ENCODE measurements around the gene PCMTD2.
A peak's percentile ranks its signal among the peaks of the same experiment; 100 is the strongest.

Gene PCMTD2

GRCh38 chr20:64255361-64256281, at the start of gene PCMTD2:
PCMTD2 (plus strand) TSS chr20:64255748; CDS start chr20:64259966, 4,218 bp downstream.
- H3K27ac ChIP-seq, result peak within 1 kb of the TSS; percentile 88
- peak within 1 kb of the TSS; percentile 97 for H3K4me2 ChIP-seq
- TF ChIP-seq Cebpa-rat (IDR thresholded peaks at IDR 0.05), result no peak
- H3K4me1 ChIP-seq, result peaks cover 42% of the 10 kb centered on the region
- H3K9me3 ChIP-seq, result no peaks in the 10 kb centered on the region
- peak within 1 kb of the TSS; percentile 81 for H3K4me3 ChIP-seq
- peak within 1 kb of the TSS; percentile 91 for H3K9ac ChIP-seq
- no peaks in the 10 kb centered on the region for H3K27me3 ChIP-seq
- H3K36me3 ChIP-seq, result peaks cover 8% of the 10 kb centered on the region
- H4K20me1 ChIP-seq, result peaks cover 38% of the 10 kb centered on the region

- H3K9me3 ChIP-seq, result peaks cover 6% of the 10 kb centered on the region; the same call in 1 of the 2 replicates
- H3K4me1 ChIP-seq, result peaks cover 29% of the 10 kb centered on the region
- no peaks in the 10 kb centered on the region for H3K27me3 ChIP-seq
- no peaks in the 10 kb centered on the region for H3K36me3 ChIP-seq
- H4K20me1 ChIP-seq, result no peaks in the 10 kb centered on the region
- no peak overlapping the region for H3K9ac ChIP-seq
- H3K4me2 ChIP-seq, result no peak overlapping the region
- no peak overlapping the region for H3K4me3 ChIP-seq
- no peak for TF ChIP-seq Cebpa-rat (IDR thresholded peaks at IDR 0.05)
- no peak overlapping the region for H3K27ac ChIP-seq
Measured at GRCh38 chr20:64206614-64207013, 48.9 kb upstream of the PCMTD2 start.

DNA sequence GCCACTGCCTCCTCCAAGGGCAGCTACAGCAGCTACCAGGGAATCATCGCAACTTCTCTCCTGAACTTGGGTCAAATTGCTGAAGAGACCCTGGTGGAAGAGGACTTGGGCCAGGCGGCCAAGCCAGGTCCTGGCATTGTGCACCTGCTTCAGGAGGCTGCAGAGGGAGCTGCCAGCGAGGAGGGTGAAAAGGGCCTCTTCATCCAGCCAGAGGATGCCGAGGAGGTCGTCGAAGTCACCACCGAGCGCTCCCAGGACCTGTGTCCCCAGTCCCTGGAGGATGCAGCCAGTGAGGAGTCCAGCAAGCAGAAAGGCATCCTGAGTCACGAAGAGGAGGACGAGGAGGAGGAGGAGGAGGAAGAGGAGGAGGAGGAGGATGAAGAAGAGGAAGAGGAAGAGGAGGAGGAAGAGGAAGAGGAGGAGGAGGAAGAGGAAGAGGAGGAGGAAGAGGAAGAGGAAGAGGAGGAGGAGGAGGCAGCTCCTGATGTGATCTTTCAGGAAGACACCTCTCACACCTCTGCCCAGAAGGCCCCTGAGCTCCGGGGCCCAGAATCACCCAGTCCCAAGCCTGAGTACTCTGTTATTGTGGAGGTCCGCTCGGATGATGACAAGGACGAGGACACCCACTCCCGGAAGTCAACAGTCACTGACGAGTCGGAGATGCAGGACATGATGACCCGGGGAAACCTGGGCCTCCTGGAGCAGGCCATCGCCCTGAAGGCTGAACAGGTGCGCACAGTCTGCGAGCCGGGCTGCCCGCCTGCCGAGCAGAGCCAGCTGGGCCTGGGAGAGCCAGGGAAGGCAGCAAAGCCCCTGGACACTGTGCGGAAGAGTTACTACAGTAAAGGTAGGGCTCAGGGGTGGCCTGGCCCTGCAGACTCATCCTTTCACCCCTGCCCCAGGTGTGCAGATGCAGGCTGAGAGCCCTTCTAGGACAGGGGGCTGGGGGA, 47.6 kb upstream of the PCMTD2 start:
- Histone ChIP-seq H3K36me3 (no peaks in the 10 kb centered on the region), H4K20me1 (no peaks in the 10 kb centered on the region), H3K9me3 (no peaks in the 10 kb centered on the region), H3K27me3 (no peaks in the 10 kb centered on the region), H3K27ac (no peak overlapping the region), H3K9ac (no peak overlapping the region), H3K4me1 (peaks cover 41% of the 10 kb centered on the region), H3K4me2 (no peak overlapping the region), H3K4me3 (no peak overlapping the region)
- no peak for TF ChIP-seq Cebpa-rat (IDR thresholded peaks at IDR 0.05)

DNA sequence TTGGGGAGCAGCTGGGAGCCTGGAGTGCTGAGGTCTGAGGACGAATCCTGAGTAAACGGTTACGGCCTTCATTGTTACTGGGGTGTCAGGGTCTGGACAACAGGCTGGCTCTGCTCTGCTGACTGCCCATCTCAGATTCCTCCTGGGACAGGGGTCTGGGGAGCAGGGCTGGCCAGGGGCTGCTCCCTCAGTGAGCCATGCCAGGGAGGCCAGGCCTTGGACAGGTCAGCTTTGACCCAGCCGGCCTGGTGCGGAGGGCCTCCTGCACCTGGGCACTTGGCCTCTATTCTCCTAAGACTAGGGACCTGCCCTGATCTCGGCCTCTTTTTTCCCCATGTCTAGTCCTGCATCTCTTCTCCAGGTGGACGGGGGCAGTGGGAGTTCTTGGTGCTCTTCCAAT, 46.4 kb upstream of the PCMTD2 start:
- Histone ChIP-seq H3K4me3 (no peak overlapping the region), H3K9me3 (no peaks in the 10 kb centered on the region), H3K4me1 (peaks cover 53% of the 10 kb centered on the region), H3K27me3 (no peaks in the 10 kb centered on the region), H3K27ac (no peak overlapping the region), H3K36me3 (no peaks in the 10 kb centered on the region), H3K4me2 (no peak overlapping the region), H4K20me1 (no peaks in the 10 kb centered on the region), H3K9ac (no peak overlapping the region)
- no peak for TF ChIP-seq Cebpa-rat (IDR thresholded peaks at IDR 0.05)

GRCh38 chr20:64210656-64211369, 44.7 kb upstream of the PCMTD2 start:
- Histone ChIP-seq H3K4me1 (peaks cover 59% of the 10 kb centered on the region), H3K27me3 (no peaks in the 10 kb centered on the region), H3K36me3 (no peaks in the 10 kb centered on the region), H4K20me1 (no peaks in the 10 kb centered on the region), H3K9ac (no peak overlapping the region), H3K4me2 (peak overlapping the region; percentile 42), H3K9me3 (no peaks in the 10 kb centered on the region), H3K4me3 (no peak overlapping the region), H3K27ac (peak overlapping the region; percentile 46; the same call in 1 of the 2 replicates)
- no peak for TF ChIP-seq Cebpa-rat (IDR thresholded peaks at IDR 0.05)

GRCh38 chr20:64211874-64212658, 43.5 kb upstream of the PCMTD2 start:
- H3K27me3 ChIP-seq, result no peaks in the 10 kb centered on the region

DNA sequence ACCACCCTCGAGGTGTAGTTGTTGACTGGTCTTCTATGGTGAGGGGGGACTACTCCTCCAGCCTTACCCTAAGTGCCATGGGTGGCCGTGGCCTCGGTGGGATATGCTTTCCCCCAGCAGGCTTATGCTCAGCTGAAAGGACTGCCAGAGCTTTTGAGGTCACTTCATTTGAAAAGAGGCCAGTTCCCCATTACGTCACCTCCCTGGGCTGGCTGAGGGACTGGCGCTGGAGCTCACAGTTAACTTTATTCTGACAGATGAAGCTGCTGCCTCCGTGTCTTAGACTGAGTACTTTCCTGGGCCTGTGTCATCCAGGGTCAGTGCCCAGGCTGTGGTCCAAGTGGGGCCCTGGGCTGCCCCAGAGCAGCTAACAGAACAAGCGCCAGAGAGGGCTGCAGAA, 42.8 kb upstream of the PCMTD2 start:
- Histone ChIP-seq H3K27ac (no peak overlapping the region), H3K4me3 (no peak overlapping the region), H3K4me1 (peaks cover 74% of the 10 kb centered on the region), H3K9ac (0 out of 2 replicates have a peak overlapping the region, but pooled peaks have one; percentile 12), H3K27me3 (no peaks in the 10 kb centered on the region), H4K20me1 (no peaks in the 10 kb centered on the region), H3K4me2 (peak overlapping the region; percentile 77), H3K36me3 (no peaks in the 10 kb centered on the region), H3K9me3 (no peaks in the 10 kb centered on the region)
- TF ChIP-seq Cebpa-rat (IDR thresholded peaks at IDR 0.05), result no peak

More at GRCh38 chr20:64211874-64212658, 43.5 kb upstream of the PCMTD2 start:
- H3K9me3 ChIP-seq, result no peaks in the 10 kb centered on the region
- no peaks in the 10 kb centered on the region for H4K20me1 ChIP-seq
- no peak overlapping the region for H3K27ac ChIP-seq
- no peak overlapping the region for H3K4me3 ChIP-seq
- peak overlapping the region; percentile 77 for H3K4me2 ChIP-seq
- H3K9ac ChIP-seq, result 0 out of 2 replicates have a peak overlapping the region, but pooled peaks have one; percentile 12
- no peak for TF ChIP-seq Cebpa-rat (IDR thresholded peaks at IDR 0.05)
- peaks cover 67% of the 10 kb centered on the region for H3K4me1 ChIP-seq
- H3K36me3 ChIP-seq, result no peaks in the 10 kb centered on the region

DNA sequence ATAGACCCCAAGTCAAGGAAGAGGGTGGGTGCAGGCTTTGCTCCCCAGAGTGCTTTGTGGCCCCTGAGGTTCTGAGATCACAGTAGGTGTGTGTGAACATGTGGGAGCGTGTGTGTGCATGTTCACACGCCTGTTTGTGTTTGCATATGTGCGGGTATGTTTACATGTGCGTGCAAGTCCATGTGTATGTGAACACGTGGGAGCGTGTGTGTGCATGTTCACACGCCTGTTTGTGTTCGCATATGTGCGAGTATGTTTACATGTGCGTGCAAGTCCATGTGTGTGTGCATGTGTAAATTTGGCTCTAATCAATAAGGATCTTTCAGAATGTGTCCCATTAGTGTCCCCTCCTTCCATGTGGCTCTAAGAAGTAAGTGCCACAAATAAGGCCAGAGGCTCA, 41.4 kb upstream of the PCMTD2 start:
- Histone ChIP-seq H3K36me3 (no peaks in the 10 kb centered on the region), H3K4me3 (no peak overlapping the region), H3K4me1 (peaks cover 87% of the 10 kb centered on the region), H3K4me2 (peak overlapping the region; percentile 77), H4K20me1 (no peaks in the 10 kb centered on the region), H3K27me3 (no peaks in the 10 kb centered on the region), H3K9me3 (no peaks in the 10 kb centered on the region), H3K9ac (0 out of 2 replicates have a peak overlapping the region, but pooled peaks have one; percentile 23), H3K27ac (no peak overlapping the region)
- TF ChIP-seq Cebpa-rat (IDR thresholded peaks at IDR 0.05), result no peak
